NCI-H2171 (cell line): ENCODE data around the gene TNXB.
"Not testable (repeated sequence)": the region's sequence is repeated elsewhere in the genome, so short reads cannot be mapped to it uniquely, and the experiment has no call there.

Experiments used
- DNase-seq: peaks from one replicate; lab custom pipeline; 2025; lab: John Stamatoyannopoulos, UW

Gene TNXB

GRCh38 chr6:32144238-32144637 lies 35.1 kb upstream of the TNXB start:
- not testable (repeated sequence) for DNase-seq

GRCh38 chr6:32140420-32141046 lies 31.4 kb upstream of the TNXB start:
- DNase-seq = no peak

GRCh38 chr6:32139590-32139989 lies 30.5 kb upstream of the TNXB start:
- DNase-seq = no peak

- no peak for DNase-seq
Measured at GRCh38 chr6:32137454-32137853, 28.3 kb upstream of the TNXB start.

- DNase-seq = no peak
Measured at GRCh38 chr6:32133786-32134185, 24.6 kb upstream of the TNXB start.

- DNase-seq = no peak
Measured at GRCh38 chr6:32132110-32132509, 23.0 kb upstream of the TNXB start.

- DNase-seq = no peak
Measured at GRCh38 chr6:32131439-32131948, 22.4 kb upstream of the TNXB start.

DNA sequence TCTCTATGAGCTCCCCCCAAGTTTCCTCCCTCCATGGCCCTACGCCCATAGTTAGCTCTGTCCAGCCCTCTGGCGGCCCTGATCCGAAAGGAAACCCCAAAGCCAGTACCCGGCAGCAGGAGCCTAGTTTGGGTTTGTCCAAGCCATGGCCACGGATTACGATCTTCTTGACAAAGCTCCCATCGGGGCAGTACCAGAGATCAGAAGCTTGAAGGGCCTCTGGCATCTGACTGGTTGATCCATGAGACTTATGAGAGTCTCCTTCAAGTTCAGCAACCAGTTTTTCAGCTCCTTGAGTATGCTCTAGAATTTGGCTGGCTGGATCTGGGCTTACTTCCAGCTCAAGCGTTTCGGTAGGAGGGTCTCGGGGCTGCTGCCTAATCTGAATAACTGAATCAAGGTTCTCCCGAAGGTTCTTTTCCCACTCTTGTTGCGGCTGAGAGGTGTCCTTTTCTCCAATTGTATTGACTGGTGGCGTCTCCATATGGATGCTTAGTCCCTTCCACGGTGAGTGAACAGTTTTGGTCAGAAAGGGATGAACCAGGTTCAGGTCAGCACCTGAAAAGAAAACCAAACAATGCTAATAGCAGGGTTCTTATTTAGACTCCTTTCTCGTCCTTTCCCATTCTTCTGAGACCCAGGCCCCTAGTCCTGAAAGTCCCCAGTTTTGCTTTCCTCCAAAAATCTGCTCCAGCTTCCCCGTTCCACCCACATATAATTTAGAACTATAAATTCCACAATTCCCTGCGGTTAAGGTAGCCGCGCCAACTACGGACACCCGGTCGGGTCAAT lies 20.4 kb upstream of the TNXB start:
- no peak for DNase-seq

DNA sequence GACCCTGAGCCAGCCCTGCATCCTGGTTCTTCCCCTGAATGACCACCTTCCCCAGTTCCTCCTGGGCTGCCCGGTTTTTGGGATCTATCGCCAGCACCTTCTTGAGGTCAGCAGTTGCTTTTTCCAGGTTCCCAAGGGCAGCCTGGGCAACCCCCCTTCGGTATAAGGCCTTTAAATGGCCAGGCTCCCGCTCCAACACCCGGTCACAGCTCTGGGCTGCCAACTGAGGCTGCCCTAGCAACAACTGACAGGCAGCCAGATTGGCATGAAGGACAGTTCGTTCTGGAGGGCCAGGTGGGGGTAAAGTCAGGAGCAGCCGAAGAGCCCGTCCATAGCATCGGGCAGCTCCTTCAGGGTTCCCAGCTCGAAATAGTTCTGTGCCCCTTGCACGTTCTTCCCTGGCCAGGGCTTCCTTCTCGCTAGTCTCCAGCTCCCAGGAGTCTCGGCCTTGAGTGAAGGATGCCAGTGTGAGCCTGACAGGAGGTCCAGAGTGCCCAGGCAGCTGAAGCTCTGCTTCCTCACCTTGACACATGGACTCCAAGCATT lies 19.7 kb upstream of the TNXB start:
- no peak for DNase-seq

- DNase-seq = peak; percentile 99
Measured at GRCh38 chr6:32127717-32128592, 18.8 kb upstream of the TNXB start, which contains the start of gene ATF6B. TSS of gene ATF6B (minus strand) at chr6:32128246. CDS start at chr6:32128207, 39 bp downstream.

GRCh38 chr6:32127409-32127716 lies 18.2 kb upstream of the TNXB start:
- no peak for DNase-seq

- no peak for DNase-seq
Measured at GRCh38 chr6:32126880-32127279, 17.7 kb upstream of the TNXB start.

GRCh38 chr6:32123681-32124080 lies 14.5 kb upstream of the TNXB start:
- DNase-seq = no peak

DNA sequence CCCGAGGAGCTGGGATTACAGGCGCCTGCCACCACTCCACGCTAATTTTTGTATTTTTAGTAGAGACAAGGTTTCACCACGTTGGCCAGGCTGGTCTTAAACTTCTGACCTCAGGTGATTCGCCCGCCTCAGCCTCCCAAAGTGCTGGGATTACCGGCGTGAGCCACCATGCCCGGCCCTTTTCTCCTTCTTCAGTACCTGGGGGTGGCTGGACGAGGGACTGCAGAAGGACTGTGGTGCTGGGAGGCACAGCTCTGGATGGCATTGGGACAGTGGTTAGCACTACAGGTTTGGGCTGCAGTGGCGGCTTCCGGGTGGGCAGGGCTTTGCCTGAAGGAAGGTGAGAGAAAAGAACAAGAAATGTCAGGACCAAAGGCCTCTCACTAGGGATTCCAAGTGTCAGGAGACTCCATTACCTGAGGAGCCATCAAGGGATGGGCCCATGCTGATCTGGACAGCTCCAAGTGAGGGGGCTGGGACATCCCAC lies 11.5 kb upstream of the TNXB start:
- DNase-seq = no peak

- DNase-seq = peak; percentile 47
Measured at GRCh38 chr6:32118782-32119628, 9.9 kb upstream of the TNXB start.

DNA sequence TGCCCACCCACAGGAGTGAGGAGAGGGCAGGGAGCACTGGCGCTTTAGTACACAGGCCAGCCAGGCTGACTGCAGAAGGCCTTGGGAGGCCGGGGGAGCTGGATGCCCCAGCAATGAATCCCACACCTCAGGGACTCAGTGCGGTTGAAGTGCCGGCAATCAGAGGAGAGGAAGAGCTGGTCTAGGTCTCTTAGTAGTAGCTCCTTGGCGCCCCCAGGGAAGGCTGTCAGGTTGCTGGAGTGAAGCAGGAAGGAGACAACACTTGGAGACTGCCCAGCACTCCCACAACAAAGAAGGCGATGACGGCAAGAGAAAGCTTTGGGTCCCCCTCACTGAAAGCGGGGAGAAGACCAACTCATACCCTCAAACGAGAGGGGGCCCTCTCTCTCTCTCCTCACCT lies 8.3 kb upstream of the TNXB start:
- DNase-seq = no peak

DNA sequence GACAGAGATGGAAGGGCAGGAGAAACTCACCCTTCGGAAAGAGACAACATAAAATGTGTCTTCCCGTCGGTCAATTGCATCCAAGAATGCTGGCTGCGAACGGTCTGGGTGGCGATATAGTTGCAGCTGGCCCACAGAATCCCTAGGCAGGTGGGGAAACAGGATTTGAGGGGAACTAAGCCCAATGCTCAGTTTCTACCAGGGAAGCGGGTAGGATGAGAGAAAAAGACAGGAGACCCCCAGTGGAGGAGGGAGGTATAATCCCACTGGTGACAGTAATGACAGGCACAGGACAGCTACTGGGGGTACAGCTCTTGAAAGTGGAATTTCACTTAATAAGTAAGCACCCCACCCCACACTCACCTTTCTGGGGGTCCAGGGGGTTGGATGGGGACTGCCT lies 7.5 kb upstream of the TNXB start:
- no peak for DNase-seq

GRCh38 chr6:32115623-32116022 lies 6.5 kb upstream of the TNXB start:
- DNase-seq = no peak

DNA sequence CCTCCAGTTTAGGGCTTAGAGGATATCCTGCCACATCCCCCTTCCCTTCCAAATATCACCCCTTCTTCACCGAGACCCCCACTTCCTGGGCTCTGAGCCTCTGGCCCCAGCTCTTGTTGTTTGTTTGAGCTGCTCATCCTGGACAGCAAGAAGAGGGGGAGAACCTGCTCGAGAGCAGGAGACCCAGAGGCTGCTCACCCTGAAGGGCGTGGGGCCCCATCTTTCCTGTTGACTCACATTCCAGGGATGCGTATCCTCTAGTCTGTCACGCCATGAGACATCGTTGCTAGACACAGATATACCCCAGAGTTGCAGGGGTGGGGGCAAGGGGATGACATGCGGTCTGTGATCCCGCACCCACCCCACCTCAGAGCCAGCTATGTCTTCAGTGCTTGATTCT lies 5.7 kb upstream of the TNXB start:
- no peak for DNase-seq

GRCh38 chr6:32113386-32114352 lies 4.5 kb upstream of the TNXB start:
- DNase-seq = no peak
